H1 (cell line): ENCODE measurements around the gene KRTAP5-6. TPM values are rescaled to one million over a fixed set of nuclear protein-coding genes. Genes with fewer than 3 reads are reported as not detected.

Source experiments
- BRCA1 ChIP-seq: IDR thresholded peaks from 2 replicates; pipeline ENCODE4 v1.6.1; 2012; ENCODE audit warnings: low read depth, low read length, improper control_type of control experiment
- polyA plus RNA-seq, 7 experiments: library from polyadenylated mRNA; depleted of rRNA in 3 of 7; stranded (reverse) in 5 of 7; unstranded in 2 of 7; fragments of >200 nt in 5 of 7; fragments of 200-250 nt in 2 of 7; gene quantifications; 1 replicate in 5 of 7; 2 replicates in 1 of 7; 4 replicates in 1 of 7; pipeline versions ENCODE4 v1.2.1 to v1.2.3, GENCODE V29; 2011 to 2013; ENCODE audit warnings: missing spikeins in 2 of 7, mixed read lengths in 2 of 7
- total RNA-seq: library from RNA; stranded (reverse); fragmentation: NEBNext Ultra II Directional; extraction: Animal tissue kit (Norgen Biotek cat#: 25700); gene quantifications from 2 replicates; pipeline ENCODE4 v1.2.1, GENCODE V29; 2021

KRTAP5-6 gene
- total and polyA plus RNA-seq, 2 of the 8 experiments (the other 6 are each of a cell fraction or from before 2014, with no cell fraction given), result not detected

GRCh38 chr11:1695548-1696108 is 1.4 kb upstream of the KRTAP5-6 start (continued):
- TF ChIP-seq BRCA1, result no peak
